M059J (cell line): ENCODE data around the gene CHEK1. TPM values are rescaled to one million over a fixed set of nuclear protein-coding genes. Genes with fewer than 3 reads are reported as not detected.
"Not testable (repeated sequence)": the region's sequence is repeated elsewhere in the genome, so short reads cannot be mapped to it uniquely, and the experiment has no call there.

Source experiments
- DNase-seq: peaks from one replicate; pipeline ENCODE4 v3.0.0-alpha.2; 2012; ENCODE audit warnings: low read depth
- total RNA-seq: library from RNA; depleted of rRNA; stranded (reverse); fragments of >200 nt; shearing (Covaris generic); gene quantifications from 2 replicates; pipeline ENCODE4 v1.2.3, GENCODE V29; 2014; rRNA removed

The CHEK1 gene
- total RNA-seq, 1 experiment from 2014 or later: 42.9 TPM

- no peak for DNase-seq
Observed at GRCh38 chr11:125701018-125701610, 76.2 kb downstream of the CHEK1 start.

- DNase-seq: no peak
Observed at GRCh38 chr11:125701858-125702621, 77.1 kb downstream of the CHEK1 start.

- DNase-seq: not testable (repeated sequence)
Observed at GRCh38 chr11:125704686-125705085, 79.7 kb downstream of the CHEK1 start.

- DNase-seq: peak; percentile 80
Observed at GRCh38 chr11:125720781-125721180, 95.8 kb downstream of the CHEK1 start.

- peak; percentile 40 for DNase-seq
Observed at GRCh38 chr11:125724125-125724524, 99.2 kb downstream of the CHEK1 start.

Other genes with a start within 250 kb of the CHEK1 start
- 1.2 and 1.6 TPM in 2 replicates for gene FEZ1, start 128.9 kb upstream of the CHEK1 start, total RNA-seq
- 108 and 118 TPM in 2 replicates for gene EI24, start 55.7 kb upstream of the CHEK1 start, total RNA-seq
- 421 and 482 TPM in 2 replicates for gene STT3A, start 32.3 kb upstream of the CHEK1 start, total RNA-seq
- gene ACRV1, start 55.7 kb downstream of the CHEK1 start, total RNA-seq: not detected in 2 replicates
- not detected in 2 replicates for gene PATE1, start 121.1 kb downstream of the CHEK1 start, total RNA-seq
- gene PATE2, start 153.7 kb downstream of the CHEK1 start, total RNA-seq: not detected in 2 replicates
- not detected in 2 replicates for gene PATE3, start 163.0 kb downstream of the CHEK1 start, total RNA-seq
- not detected in 2 replicates for gene PATE4, start 208.2 kb downstream of the CHEK1 start, total RNA-seq